Loucy (cell line): ENCODE measurements around the gene SMIM38.

Source experiments
- EZH2phosphoT487 ChIP-seq: fragments of 200-600 bp; IDR thresholded peaks from 2 replicates; pipeline ENCODE4 v1.6.1; 2018; ENCODE audit warnings: antibody characterized with exemption, mild to moderate bottlenecking, moderate library complexity, borderline replicate concordance
- TF ChIP-seq, protein P1 (sequence below): fragments of 200-600 bp; sonication (generic); conservative IDR thresholded peaks from 2 replicates; pipeline ENCODE4 v1.5.1; 2014; ENCODE audit warnings: mild to moderate bottlenecking, antibody characterized with exemption, low read length

DNA sequence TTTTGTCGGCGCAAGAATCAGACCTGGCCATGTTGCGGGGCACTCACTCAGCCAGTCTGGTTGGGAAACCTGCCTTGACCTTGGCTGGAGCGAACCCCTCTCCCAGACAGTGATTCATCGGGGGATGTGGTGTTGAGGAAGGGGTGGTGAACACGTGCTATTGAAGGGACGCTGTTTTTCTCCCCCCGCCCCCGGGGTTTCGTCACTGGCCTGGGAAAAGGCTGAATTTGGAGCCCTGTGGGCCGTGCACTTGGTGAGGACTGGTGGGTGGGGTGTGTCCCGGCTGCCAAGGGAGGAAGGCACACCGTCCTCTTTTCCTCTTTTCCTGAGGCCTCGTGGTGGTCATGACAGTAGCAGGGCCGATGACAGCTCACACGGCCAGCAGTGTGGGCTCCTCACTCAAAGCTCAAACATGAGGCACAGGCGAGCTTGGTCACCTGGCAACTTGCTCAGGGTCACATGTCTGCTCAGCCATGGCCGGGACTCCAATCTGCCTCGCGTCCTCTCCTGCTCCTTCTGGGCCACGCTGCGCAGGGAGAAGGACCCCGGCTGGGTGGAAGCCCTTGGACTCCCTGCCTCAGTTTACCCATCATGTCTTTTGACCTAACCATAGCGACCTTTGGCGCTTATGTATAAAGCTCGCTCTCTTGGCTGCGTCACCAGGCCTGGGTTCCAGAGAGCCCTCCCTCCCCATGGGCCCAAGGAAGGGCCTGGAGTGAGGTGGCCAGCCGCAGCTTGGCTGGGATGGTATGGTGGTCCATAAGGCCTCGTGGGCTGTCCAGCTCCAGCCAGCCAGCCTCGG, 49.4 kb downstream of the SMIM38 start:
- TF ChIP-seq, protein P1, sequence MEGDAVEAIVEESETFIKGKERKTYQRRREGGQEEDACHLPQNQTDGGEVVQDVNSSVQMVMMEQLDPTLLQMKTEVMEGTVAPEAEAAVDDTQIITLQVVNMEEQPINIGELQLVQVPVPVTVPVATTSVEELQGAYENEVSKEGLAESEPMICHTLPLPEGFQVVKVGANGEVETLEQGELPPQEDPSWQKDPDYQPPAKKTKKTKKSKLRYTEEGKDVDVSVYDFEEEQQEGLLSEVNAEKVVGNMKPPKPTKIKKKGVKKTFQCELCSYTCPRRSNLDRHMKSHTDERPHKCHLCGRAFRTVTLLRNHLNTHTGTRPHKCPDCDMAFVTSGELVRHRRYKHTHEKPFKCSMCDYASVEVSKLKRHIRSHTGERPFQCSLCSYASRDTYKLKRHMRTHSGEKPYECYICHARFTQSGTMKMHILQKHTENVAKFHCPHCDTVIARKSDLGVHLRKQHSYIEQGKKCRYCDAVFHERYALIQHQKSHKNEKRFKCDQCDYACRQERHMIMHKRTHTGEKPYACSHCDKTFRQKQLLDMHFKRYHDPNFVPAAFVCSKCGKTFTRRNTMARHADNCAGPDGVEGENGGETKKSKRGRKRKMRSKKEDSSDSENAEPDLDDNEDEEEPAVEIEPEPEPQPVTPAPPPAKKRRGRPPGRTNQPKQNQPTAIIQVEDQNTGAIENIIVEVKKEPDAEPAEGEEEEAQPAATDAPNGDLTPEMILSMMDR = no peak
- no peak for TF ChIP-seq EZH2phosphoT487
